ENCODE data around the gene PRSS27.
A peak's percentile ranks its signal among the peaks of the same experiment; 100 is the strongest.
"Not testable (repeated sequence)": the region's sequence is repeated elsewhere in the genome, so short reads cannot be mapped to it uniquely, and the experiment has no call there.

The PRSS27 gene

DNA sequence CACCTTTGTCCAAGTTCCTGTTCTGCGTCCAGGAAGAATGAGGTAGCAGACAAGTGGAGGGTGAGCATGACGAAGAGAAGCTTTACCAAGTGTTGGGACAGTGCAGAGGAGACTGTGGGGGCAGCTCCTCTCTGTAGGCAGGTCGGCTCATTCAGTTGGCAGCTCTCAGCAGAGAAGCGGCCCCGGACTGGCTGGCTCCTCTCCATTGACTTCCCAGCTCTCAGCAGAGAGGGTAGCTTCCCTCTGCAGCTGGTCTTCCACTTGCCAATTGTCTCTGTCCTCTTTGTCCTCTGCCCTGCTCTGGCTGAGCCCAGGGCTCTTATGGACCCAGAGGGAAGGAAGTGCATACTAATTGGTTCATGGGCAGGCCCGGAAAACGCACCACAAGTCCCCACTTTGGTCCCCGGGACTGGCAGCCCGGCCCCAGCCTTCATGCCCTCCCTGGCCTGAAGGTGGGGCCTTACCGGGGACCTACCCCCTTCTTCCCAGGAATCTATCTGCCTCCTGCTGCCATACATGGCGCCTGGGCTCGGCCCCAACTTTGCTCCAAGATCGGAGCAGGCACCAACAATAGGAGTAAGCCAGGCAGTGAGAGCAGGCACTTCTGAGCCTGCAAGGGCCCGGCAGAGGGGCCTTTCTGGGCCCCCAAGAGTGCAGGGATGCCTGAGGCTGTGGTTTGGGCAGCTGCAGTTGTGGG is 27.6 kb downstream of the PRSS27 start:
- DNase-seq (ENCODE audit: low spot score in 2 of 2): no peak
- H3K27ac Mint-ChIP-seq: no peak overlapping the region
- peaks cover 8% of the 10 kb centered on the region for H3K4me1 Mint-ChIP-seq
- ATAC-seq (ENCODE audit: low read depth): no peak
- H3K36me3 Mint-ChIP-seq: peaks cover 8% of the 10 kb centered on the region
- no peaks in the 10 kb centered on the region for H3K27me3 Mint-ChIP-seq
- H3K4me3 Mint-ChIP-seq: no peak overlapping the region
- H3K9me3 Mint-ChIP-seq: no peaks in the 10 kb centered on the region

DNA sequence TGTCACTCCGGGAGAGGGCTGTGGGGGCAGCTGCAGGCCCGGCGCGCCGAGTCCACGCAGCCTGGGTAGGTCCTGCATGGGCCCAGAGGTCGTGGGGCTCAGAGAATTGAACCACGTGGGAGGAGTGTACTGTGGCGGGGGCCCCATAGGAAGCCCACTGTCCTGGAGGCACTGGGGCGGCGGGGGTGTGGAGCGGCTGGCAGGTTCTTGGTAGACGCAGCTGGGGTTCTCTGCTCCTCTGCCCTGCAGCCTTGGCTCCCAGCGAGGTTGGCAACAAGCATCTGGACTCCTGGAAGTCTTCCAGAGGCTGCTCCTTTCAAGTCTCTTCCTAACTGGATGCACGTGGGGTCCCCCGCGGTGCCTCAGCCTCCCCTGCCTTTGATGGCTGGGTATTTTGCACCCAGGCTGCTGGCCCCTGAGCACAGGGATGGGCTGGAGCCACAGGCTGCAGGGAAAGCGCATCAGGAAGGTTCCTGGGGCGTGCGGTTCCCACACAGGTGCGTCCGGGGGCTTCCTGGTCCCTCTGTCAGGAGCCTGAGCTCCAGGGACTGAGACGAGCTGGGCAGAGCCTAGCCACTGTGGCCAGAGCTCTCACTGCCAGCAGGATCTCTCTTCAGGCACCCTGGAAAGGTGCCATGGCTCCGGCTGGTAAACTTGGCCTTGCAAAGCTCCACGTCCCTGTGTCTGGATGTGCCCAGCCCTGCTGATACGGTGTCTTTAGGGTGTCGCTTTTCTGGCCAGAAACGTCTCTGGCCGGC is 28.4 kb downstream of the PRSS27 start:
- Mint-ChIP-seq H3K4me1 (peaks cover 15% of the 10 kb centered on the region), H3K27me3 (no peaks in the 10 kb centered on the region), H3K27ac (no peak overlapping the region), H3K4me3 (no peak overlapping the region), H3K36me3 (peaks cover 1% of the 10 kb centered on the region), H3K9me3 (no peaks in the 10 kb centered on the region)
- no peak for DNase-seq (ENCODE audit: low spot score in 2 of 2)
- no peak for ATAC-seq (ENCODE audit: low read depth)

DNA sequence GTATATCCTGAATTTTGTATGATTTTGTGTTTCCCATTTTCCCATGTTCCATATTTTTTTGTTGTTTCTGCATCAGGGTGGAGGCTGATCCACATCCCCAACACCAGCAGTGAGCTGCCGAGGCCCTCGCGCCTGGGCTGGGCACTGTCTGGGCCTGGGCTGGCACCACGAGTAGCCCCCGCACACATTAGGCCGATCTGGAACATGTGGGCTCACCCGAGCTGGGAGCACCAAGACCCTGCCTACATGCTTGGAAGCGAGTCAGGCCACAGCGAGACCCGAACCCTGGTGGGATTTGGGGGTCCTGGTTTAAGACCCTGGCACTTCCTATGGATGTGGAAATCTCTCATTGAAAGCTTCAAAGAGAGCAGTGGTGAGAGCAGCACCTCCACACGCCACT is 29.2 kb downstream of the PRSS27 start:
- Mint-ChIP-seq H3K4me3 (no peak overlapping the region), H3K27me3 (no peaks in the 10 kb centered on the region), H3K27ac (no peak overlapping the region), H3K9me3 (no peaks in the 10 kb centered on the region), H3K4me1 (peaks cover 16% of the 10 kb centered on the region), H3K36me3 (no peaks in the 10 kb centered on the region)
- DNase-seq (ENCODE audit: low spot score in 2 of 2): no peak
- no peak for ATAC-seq (ENCODE audit: low read depth)

DNA sequence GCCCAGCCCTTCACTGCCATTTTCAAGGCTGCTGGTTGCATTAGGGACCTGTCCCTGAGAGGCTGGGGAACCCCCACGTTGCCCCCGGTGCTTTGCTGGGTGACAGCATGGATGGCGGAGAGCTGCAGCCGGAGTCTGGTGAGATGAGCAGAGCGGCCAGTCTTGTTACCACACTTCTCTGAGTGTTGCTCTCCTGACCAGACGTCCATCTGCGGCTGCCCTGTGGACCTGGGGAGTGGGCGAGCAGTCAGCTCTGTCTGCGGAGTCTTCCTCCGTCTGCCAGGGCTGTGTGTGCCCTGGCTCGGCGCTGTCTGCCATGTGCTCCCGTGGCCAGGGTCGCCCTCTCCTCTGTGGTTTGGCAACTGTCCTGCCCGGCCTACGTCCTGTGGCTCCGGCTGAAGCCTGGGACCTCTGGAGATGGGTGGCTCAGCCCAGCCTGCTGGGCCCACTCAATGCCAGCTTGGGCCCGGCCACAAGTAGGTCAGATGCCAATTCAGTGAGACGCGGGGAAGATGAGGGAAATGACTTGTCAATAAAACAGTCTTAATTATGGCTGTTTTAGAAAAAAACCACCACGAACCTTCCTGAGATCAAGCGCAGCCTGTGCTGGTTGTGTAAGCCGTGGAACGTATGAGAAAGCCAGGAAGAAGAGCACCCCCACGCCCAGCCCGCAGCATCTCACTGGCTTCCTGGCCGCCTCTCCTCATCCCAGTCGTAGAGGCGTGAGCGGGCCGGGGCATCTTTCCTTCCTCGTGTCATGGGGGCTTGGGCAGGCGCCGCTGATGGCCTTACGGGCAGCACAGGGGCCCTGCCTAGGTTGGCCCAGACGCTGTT is 29.8 kb downstream of the PRSS27 start:
- no peak overlapping the region for H3K4me3 Mint-ChIP-seq
- DNase-seq (ENCODE audit: low spot score in 2 of 2) (no peak), ATAC-seq (ENCODE audit: low read depth) (no peak)
- H3K27ac Mint-ChIP-seq: no peak overlapping the region
- no peaks in the 10 kb centered on the region for H3K27me3 Mint-ChIP-seq
- H3K9me3 Mint-ChIP-seq: no peaks in the 10 kb centered on the region
- H3K36me3 Mint-ChIP-seq: no peaks in the 10 kb centered on the region
- H3K4me1 Mint-ChIP-seq: peaks cover 18% of the 10 kb centered on the region

DNA sequence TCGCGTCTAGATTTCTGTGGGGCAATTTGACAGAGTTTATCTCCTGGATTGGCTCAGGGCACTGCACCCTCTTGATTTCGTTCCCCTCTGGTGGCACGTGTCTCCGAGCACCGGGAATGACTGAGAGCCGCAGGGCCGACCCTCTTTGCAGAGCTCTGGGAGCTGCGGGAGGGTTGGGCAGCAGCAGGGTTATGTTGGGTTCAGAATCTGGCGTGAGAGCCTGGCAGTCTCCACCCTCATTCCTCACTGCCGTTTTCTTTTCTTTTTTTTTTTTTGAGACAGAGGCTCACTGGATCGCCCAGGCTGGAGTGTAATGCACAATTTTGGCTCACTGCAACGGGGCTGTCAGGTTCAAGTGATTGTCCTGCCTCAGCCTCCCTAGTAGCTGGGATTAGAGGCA is 30.6 kb downstream of the PRSS27 start:
- not testable (repeated sequence) for H3K9me3 Mint-ChIP-seq; DNase-seq (ENCODE audit: low spot score in 2 of 2); H3K27ac Mint-ChIP-seq

DNA sequence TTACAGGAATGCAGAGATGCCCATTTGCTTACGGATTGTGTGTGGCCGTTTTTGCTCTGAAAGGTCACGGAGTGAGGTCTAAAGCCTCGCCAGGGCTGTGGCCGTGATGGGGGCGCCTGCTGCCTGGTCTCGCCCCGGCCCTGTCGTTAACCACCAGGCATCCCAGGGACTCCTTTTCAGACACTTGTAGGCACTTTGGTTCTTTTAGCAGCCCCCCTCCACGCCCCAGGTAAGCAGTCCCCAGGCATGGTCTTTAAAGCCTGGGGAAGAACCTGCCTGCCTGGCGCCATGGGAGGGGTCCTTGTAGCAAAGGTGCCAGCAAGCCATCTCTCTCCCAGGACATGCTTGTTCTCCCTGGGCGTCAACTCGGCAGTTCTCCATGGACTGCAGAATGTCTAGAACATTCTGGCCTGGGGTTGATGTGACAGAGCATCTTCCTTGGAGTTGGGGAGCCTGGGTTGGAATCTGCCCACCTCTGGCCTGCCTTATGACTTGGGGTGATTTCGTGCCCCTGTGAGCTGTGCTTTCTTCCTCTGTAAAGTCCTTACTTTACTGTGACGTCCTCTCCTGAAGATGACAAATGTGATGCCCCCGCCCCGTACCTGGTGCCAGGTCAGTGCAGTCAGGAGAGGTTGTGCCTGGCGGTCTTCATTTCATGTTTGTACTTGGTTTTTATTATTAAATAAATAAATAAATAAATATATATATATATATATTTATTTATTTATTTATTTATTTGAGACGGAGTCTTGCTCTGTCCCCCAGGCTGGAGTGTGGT is 32.3 kb downstream of the PRSS27 start:
- Mint-ChIP-seq H3K4me3 (peak overlapping the region; percentile 79), H3K36me3 (no peaks in the 10 kb centered on the region), H3K27ac (peak overlapping the region; percentile 83), H3K27me3 (no peaks in the 10 kb centered on the region), H3K4me1 (peaks cover 19% of the 10 kb centered on the region), H3K9me3 (no peaks in the 10 kb centered on the region)
- ATAC-seq (ENCODE audit: low read depth) (no peak), DNase-seq (ENCODE audit: low spot score in 2 of 2) (no peak)

More for the DNA sequence above, 30.6 kb downstream of the PRSS27 start:
- not testable (repeated sequence) for ATAC-seq (ENCODE audit: low read depth); H3K27me3 Mint-ChIP-seq; H3K4me3 Mint-ChIP-seq; H3K36me3 Mint-ChIP-seq
- peaks cover 18% of the 10 kb centered on the region for H3K4me1 Mint-ChIP-seq

DNA sequence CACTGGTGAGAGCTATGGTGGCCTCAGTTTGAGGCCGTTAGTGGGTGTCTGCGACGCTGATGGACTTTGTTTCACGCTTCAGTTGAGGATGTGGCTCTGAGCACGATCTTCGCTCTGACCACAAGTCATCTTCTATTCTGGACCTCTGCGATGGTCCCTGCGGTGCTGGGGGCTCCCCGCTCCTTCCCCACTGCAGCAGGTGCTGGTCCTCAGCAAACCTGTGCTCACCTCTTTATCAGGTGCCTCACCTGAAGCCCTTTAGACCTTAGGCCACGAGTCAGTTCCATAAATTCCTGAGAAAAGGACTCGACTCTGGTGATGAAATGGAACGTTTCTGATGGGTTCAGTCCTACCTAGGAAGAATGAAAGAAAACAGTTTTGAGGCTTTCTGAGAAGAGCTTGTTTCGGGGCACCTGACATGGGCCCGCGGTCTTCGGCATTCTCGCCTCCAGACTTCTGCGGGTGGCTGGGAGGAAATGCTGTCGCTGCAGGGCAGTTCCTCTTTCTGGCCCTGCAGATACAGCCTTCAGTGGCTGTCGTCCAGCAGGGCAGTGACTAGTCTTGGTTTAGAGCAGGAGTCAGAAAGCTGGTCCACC is 33.0 kb downstream of the PRSS27 start:
- Mint-ChIP-seq H3K36me3 (no peaks in the 10 kb centered on the region), H3K9me3 (no peaks in the 10 kb centered on the region), H3K4me3 (peak overlapping the region; percentile 79), H3K4me1 (peaks cover 21% of the 10 kb centered on the region), H3K27ac (peak overlapping the region; percentile 83), H3K27me3 (no peaks in the 10 kb centered on the region)
- DNase-seq (ENCODE audit: low spot score in 2 of 2) (peak; percentile 50 to 58), ATAC-seq (ENCODE audit: low read depth) (peak; percentile 55)

DNA sequence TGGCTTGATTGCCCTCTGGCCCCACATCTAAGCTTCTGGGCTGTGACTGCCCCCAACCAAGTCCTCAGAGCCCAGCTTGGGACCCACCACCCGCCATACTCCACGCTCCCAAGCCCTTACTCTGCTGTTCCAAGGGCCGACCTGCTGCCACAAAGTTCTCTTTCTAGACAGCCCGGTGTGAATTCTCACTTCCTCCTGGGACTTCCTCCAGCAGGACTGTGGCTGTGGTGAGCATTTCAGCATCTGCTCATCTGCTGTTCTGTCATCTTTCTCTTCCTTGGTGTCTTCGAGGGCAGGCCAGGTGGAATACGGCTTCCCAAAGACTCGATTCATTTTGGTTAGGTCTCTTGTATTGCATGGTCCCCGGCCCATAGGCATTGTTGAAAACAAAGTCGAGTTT is 33.9 kb downstream of the PRSS27 start:
- peak; percentile 64 for ATAC-seq (ENCODE audit: low read depth)

DNA sequence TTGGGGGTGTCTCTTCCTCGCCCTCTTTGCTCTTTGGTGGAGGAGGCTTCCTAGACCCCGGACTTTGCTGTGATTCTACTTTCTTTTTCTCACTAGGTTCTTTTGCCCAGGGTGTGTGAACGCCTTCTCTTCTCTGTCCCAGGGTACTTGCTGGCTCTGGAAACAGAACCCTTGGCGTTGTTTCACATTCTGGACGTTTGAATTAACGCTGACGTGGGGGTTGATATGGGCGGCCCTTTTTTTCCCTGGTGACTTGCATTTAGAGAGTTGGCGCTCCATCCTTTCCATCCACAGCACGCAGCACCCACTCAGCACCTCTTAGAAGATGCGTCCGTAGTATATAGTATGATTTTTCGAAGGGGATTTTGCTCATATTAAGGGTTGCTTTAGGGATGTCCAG is 37.0 kb downstream of the PRSS27 start:
- Mint-ChIP-seq H3K4me1 (peaks cover 20% of the 10 kb centered on the region), H3K4me3 (peak overlapping the region; percentile 80), H3K27ac (peak overlapping the region; percentile 98)
- H3K36me3 Mint-ChIP-seq; H3K9me3 Mint-ChIP-seq; ATAC-seq (ENCODE audit: low read depth); DNase-seq (ENCODE audit: low spot score in 2 of 2); H3K27me3 Mint-ChIP-seq: not testable (repeated sequence)

More for the DNA sequence above, 33.9 kb downstream of the PRSS27 start:
- not testable (repeated sequence) for H3K9me3 Mint-ChIP-seq; DNase-seq (ENCODE audit: low spot score in 2 of 2); H3K27ac Mint-ChIP-seq; H3K36me3 Mint-ChIP-seq; H3K27me3 Mint-ChIP-seq; H3K4me3 Mint-ChIP-seq
- peaks cover 23% of the 10 kb centered on the region for H3K4me1 Mint-ChIP-seq

DNA sequence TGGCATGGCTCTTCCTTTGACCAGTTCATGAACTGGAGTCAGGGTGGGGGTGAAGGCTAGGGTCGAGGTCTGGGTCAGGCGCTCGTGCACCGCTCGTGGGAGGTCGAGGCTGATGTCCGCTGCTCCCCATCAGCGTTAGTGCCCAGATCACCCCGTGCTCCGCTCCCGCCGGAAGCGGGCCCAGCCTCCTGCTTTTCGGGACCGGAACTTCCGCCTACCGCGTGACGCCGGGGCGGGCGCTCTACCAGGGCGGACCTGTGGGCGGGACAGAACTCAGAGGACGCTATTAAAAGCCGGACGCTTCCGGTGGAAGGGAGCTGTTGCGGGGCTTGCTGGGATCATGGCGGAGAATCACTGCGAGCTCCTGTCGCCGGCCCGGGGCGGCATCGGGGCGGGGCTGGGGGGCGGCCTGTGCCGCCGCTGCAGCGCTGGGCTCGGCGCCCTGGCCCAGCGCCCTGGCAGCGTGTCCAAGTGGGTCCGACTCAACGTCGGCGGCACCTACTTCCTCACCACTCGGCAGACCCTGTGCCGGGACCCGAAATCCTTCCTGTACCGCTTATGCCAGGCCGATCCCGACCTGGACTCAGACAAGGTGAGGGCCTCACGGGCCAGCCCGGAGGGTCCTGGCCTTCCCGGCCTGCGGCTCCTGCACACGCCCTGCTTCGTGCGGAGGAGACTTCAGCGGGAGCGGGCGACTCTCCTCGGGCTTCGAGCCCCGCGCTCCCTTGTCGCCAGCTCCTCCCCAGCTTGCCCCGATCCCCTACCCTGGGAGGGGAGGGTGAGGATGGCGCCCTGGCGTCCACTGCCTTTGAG is 37.6 kb downstream of the PRSS27 start, which contains the start of gene KCTD5:
Gene KCTD5 (plus strand): TSS at position 315 of the 813 bp plus-strand sequence. CDS start 26 bp downstream, at position 341.
- H3K9me3 Mint-ChIP-seq: no peaks in the 10 kb centered on the region
- ATAC-seq (ENCODE audit: low read depth) (peak; percentile 79), DNase-seq (ENCODE audit: low spot score in 2 of 2) (peak; percentile 94 to 95)
- no peaks in the 10 kb centered on the region for H3K27me3 Mint-ChIP-seq
- H3K4me3 Mint-ChIP-seq: peak within 1 kb of the TSS; percentile 97
- H3K36me3 Mint-ChIP-seq: no peaks in the 10 kb centered on the region
- peaks cover 17% of the 10 kb centered on the region for H3K4me1 Mint-ChIP-seq
- H3K27ac Mint-ChIP-seq: peak within 1 kb of the TSS; percentile 98

DNA sequence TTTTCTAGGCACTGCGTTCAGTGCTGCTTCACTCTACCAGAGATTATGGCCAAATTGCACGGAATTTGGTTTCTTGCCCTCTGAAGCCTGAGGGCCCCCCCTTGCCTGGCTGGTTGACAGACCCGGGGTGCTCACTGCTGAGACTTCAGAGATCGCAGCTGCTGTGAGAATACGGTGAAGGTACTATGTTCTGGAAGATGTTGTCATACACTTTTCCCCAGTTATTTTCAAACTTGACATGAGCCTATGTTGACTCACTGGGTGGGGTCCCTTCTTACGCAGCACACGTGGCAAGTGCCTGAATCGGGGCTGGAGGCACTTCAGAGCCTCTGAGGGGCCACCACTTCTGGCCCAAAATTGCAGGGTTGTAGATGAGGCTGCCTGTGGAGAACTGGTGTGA is 39.7 kb downstream of the PRSS27 start:
- not testable (repeated sequence) for H3K4me3 Mint-ChIP-seq; H3K27ac Mint-ChIP-seq; H3K9me3 Mint-ChIP-seq; DNase-seq (ENCODE audit: low spot score in 2 of 2); ATAC-seq (ENCODE audit: low read depth); H3K36me3 Mint-ChIP-seq; H3K4me1 Mint-ChIP-seq; H3K27me3 Mint-ChIP-seq

DNA sequence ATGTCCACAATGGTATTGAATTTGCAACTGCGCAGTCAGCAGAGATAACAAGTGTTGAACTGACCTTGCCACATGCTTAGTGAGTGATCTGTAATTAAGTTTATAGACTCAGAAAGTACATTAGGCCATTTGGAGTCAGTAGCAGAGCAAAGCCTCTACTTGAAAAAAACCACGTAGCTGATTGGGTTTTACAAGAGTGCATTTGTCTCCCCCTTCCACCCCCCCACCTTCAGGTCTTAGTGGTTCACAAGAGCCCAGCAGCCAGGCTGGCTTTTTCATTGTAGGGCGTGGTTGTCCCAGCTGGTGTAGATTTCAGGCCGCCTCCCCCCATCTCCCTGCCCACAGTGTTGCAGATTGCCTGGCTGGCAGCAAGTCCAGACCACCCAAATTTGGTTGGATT is 40.1 kb downstream of the PRSS27 start:
- not testable (repeated sequence) for H3K4me3 Mint-ChIP-seq; H3K27me3 Mint-ChIP-seq; H3K36me3 Mint-ChIP-seq; H3K9me3 Mint-ChIP-seq; H3K4me1 Mint-ChIP-seq; H3K27ac Mint-ChIP-seq; ATAC-seq (ENCODE audit: low read depth); DNase-seq (ENCODE audit: low spot score in 2 of 2)

All from memory B cell (primary cell).